Measurements from ENCODE around the gene AKAP12. TPM values are rescaled to one million over a fixed set of nuclear protein-coding genes. Genes with fewer than 3 reads are reported as not detected.

The AKAP12 gene
- total and polyA plus RNA-seq, 5 donors = 14.0 to 48.6 (median 27.5) TPM

GRCh38 chr6:151293688-151294016 lies 53.9 kb downstream of the AKAP12 start:
- no peak for ATAC-seq
- Histone ChIP-seq H3K27me3 (ENCODE audit: control insufficient read depth, insufficient read depth) (no peaks in the 10 kb centered on the region), H3K4me3 (ENCODE audit: low read length) (no peak overlapping the region), H3K27ac (ENCODE audit: low read length) (no peak overlapping the region), H3K9me3 (ENCODE audit: control insufficient read depth, low read length) (no peaks in the 10 kb centered on the region), H3K4me1 (ENCODE audit: control insufficient read depth, insufficient read depth, low read length) (peaks cover 3% of the 10 kb centered on the region)
- 89% methylated on average over 3 of the region's 3 CpGs for WGBS
- no peak for DNase-seq
- intact Hi-C loops (cut with DNase I) = no loop called here

- DNase-seq (no peak), ATAC-seq (no peak)
- no peak overlapping the region for H3K4me3 ChIP-seq (ENCODE audit: low read length)
- H3K27ac ChIP-seq (ENCODE audit: low read length) = no peak overlapping the region
- H3K9me3 ChIP-seq (ENCODE audit: control insufficient read depth, low read length) = no peaks in the 10 kb centered on the region
- peaks cover 3% of the 10 kb centered on the region for H3K4me1 ChIP-seq (ENCODE audit: control insufficient read depth, insufficient read depth, low read length)
- intact Hi-C loops (cut with DNase I) = no loop called here
- H3K27me3 ChIP-seq (ENCODE audit: control insufficient read depth, insufficient read depth) = no peaks in the 10 kb centered on the region
- WGBS = 85% methylated on average over 6 of the region's 6 CpGs
Measured at GRCh38 chr6:151294561-151295101, 54.9 kb downstream of the AKAP12 start.

DNA sequence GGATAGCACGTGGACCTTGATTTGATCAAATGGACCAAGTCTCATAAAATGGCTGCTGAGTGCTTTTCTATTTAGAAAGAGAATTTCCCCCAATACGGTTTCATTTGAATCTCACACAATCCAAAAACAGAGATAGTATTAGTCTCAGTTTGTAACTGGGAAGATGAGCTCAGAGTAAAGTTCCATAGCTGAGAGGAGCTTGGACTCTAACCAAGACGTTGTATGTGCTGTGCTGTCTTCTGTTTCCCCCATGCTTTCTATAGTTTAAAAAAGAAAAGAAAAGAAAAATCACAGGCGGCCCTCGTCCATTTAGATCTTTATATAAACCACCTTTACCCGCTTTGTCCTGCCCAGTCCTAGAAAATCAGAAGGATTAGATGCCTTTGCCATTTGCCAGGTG lies 58.1 kb downstream of the AKAP12 start:
- H3K9me3 ChIP-seq (ENCODE audit: control insufficient read depth, low read length) = no peaks in the 10 kb centered on the region
- ATAC-seq (no peak), DNase-seq (no peak)
- intact Hi-C loops (cut with DNase I) = no loop called here
- WGBS = 80% methylated on average over 6 of the region's 6 CpGs
- no peaks in the 10 kb centered on the region for H3K4me1 ChIP-seq (ENCODE audit: control insufficient read depth, insufficient read depth, low read length)
- no peaks in the 10 kb centered on the region for H3K27me3 ChIP-seq (ENCODE audit: control insufficient read depth, insufficient read depth)
- H3K4me3 ChIP-seq (ENCODE audit: low read length) = no peak overlapping the region
- no peak overlapping the region for H3K27ac ChIP-seq (ENCODE audit: low read length)

GRCh38 chr6:151299011-151299410 lies 59.2 kb downstream of the AKAP12 start:
- ATAC-seq (no peak), DNase-seq (no peak)
- Histone ChIP-seq H3K9me3 (ENCODE audit: control insufficient read depth, low read length) (no peaks in the 10 kb centered on the region), H3K27ac (ENCODE audit: low read length) (no peak overlapping the region), H3K4me3 (ENCODE audit: low read length) (no peak overlapping the region), H3K27me3 (ENCODE audit: control insufficient read depth, insufficient read depth) (no peaks in the 10 kb centered on the region), H3K4me1 (ENCODE audit: control insufficient read depth, insufficient read depth, low read length) (no peaks in the 10 kb centered on the region)
- WGBS = 79% methylated on average over 4 of the region's 4 CpGs
- intact Hi-C loops (cut with DNase I) = no loop called here

DNA sequence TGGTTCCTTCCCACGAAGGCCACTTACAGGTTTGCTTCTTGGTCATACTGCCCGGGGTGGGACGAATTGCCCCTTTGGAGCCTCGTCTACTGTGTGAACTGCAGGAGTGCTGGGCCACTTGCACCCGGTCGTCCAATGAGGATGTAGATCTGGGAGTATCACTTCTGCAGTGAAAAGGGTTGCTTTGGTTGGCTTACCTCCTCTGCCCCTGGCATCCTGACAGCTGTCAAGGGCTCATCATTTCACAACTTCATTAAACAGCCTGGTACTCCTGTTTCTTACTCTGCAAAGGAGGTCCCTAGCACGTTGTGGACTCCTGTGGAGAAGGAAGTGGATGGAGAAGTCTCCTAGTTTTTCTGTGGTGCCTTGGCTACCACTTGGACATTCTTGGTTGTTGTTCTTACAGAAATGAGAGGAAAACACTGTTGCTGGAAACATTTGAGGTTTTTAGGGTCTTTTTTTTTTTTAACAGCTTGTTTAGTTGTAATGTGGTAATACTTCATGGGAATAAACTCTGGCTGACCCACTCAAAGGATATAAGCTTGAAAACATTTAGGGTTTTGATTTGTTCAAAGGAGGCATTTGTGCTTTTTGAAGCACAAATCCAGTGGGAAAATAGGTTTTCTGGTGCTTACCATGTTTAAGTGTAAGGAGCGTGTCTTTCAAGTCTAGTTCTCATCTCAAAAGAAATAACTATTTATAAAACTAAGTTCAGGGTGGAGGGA lies 60.7 kb downstream of the AKAP12 start:
- no peak for DNase-seq
- WGBS = 64% methylated on average over 8 of the region's 8 CpGs
- H3K4me1 ChIP-seq (ENCODE audit: control insufficient read depth, insufficient read depth, low read length) = no peaks in the 10 kb centered on the region
- no peaks in the 10 kb centered on the region for H3K9me3 ChIP-seq (ENCODE audit: control insufficient read depth, low read length)
- intact Hi-C loops (cut with DNase I) = no loop called here
- no peak for ATAC-seq
- no peak overlapping the region for H3K4me3 ChIP-seq (ENCODE audit: low read length)
- no peaks in the 10 kb centered on the region for H3K27me3 ChIP-seq (ENCODE audit: control insufficient read depth, insufficient read depth)
- H3K27ac ChIP-seq (ENCODE audit: low read length) = no peak overlapping the region

DNA sequence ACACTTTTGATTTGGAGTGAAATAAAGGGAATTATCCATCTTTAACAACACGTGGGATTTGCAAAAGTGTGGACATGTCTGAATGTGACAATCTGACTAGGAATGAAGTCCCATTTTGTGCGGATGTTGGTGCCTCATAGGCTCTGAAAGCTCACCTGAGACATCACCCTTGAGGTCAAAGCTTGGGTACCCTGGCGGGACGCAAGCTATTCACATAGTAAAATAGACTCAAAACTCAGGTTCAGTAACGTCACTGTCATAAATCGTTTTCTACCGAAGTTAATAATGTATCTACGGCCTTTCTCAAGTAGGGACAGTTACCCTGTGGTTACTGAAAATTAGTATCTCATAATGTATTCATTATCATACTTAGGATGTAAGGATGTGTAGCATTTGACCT lies 61.8 kb downstream of the AKAP12 start:
- ATAC-seq (no peak), DNase-seq (no peak)
- WGBS = 88% methylated on average over 8 of the region's 8 CpGs
- H3K4me1 ChIP-seq (ENCODE audit: control insufficient read depth, insufficient read depth, low read length) = no peaks in the 10 kb centered on the region
- no peaks in the 10 kb centered on the region for H3K9me3 ChIP-seq (ENCODE audit: control insufficient read depth, low read length)
- intact Hi-C loops (cut with DNase I) = no loop called here
- no peak overlapping the region for H3K27ac ChIP-seq (ENCODE audit: low read length)
- no peaks in the 10 kb centered on the region for H3K27me3 ChIP-seq (ENCODE audit: control insufficient read depth, insufficient read depth)
- no peak overlapping the region for H3K4me3 ChIP-seq (ENCODE audit: low read length)

DNA sequence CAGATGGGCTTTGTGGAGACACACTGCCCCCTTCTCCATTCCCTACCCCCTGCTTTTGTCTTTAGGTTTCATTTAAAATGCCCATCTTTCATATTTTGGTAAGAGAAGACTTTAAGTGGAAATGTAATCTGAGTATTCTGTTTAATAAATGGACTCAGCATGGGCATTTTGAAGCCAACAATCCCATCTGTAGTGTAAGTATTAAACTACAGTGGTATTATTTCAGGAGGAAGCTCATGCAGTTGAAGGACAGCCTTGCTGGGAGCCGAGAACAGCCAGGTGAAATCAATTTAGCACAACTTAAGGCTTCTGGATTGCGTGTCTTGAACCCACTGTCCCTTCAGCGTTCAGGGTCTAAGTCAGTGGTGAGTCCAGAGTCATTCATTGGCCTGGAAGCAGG lies 63.5 kb downstream of the AKAP12 start:
- H3K4me1 ChIP-seq (ENCODE audit: control insufficient read depth, insufficient read depth, low read length) = no peaks in the 10 kb centered on the region
- intact Hi-C loops (cut with DNase I) = no loop called here
- ATAC-seq = no peak

DNA sequence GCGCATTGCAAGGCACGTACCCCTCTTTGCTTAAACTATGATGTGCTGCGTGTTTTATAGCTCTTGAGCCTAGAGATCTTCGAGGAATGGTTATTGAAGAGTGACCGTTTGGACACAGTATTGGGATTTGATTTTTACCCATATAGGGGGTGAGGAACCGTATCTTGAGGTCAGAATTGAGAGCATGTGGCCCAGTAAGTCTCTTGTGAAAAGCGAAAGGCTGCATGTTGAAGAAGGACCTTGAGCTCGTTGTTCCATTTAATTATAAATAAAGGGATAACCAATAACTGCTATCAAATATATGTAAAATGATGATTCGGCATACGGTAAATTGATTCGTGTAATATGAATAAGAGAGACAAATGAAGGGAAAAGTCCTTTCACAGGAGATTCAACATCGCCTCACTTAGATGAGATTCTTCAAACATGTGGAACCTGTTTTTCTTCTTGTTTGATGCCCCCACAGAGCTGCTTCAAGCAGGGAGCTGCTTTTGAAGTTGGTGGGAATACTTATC lies 66.6 kb downstream of the AKAP12 start:
- Histone ChIP-seq H3K9me3 (ENCODE audit: control insufficient read depth, low read length) (no peaks in the 10 kb centered on the region), H3K4me1 (ENCODE audit: control insufficient read depth, insufficient read depth, low read length) (no peaks in the 10 kb centered on the region), H3K27ac (ENCODE audit: low read length) (no peak overlapping the region), H3K27me3 (ENCODE audit: control insufficient read depth, insufficient read depth) (no peaks in the 10 kb centered on the region), H3K4me3 (ENCODE audit: low read length) (no peak overlapping the region)
- intact Hi-C loops (cut with DNase I) = no loop called here
- ATAC-seq = no peak
- 88% methylated on average over 12 of the region's 12 CpGs for WGBS
- no peak for DNase-seq

More for the DNA sequence above, 63.5 kb downstream of the AKAP12 start:
- no peak overlapping the region for H3K27ac ChIP-seq (ENCODE audit: low read length)
- DNase-seq = no peak
- 96% methylated on average over 3 of the region's 3 CpGs for WGBS
- H3K9me3 ChIP-seq (ENCODE audit: control insufficient read depth, low read length) = no peaks in the 10 kb centered on the region
- no peaks in the 10 kb centered on the region for H3K27me3 ChIP-seq (ENCODE audit: control insufficient read depth, insufficient read depth)
- no peak overlapping the region for H3K4me3 ChIP-seq (ENCODE audit: low read length)

DNA sequence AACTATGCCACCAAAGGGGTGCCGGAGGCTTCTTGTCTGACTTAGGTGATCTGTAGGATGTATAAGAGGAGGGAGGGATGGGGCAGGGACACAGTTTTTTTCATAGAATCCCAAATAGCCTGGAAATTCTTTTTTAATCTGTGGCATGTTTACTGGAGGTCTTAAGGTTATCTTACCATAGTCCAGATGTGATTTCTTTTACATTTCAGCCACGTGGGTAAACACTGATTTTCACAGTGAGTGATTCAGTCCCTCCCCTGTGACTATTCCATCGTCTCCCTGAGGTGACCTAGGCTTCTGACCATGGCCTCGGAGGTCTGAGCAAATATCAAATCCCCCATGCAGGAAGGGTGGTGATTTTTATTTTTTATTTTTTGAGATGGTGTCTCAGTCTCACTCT lies 67.7 kb downstream of the AKAP12 start:
- no peaks in the 10 kb centered on the region for H3K9me3 ChIP-seq (ENCODE audit: control insufficient read depth, low read length)
- 59% methylated on average over 4 of the region's 4 CpGs for WGBS
- no peak overlapping the region for H3K4me3 ChIP-seq (ENCODE audit: low read length)
- ATAC-seq (no peak), DNase-seq (no peak)
- no peaks in the 10 kb centered on the region for H3K27me3 ChIP-seq (ENCODE audit: control insufficient read depth, insufficient read depth)
- H3K27ac ChIP-seq (ENCODE audit: low read length) = no peak overlapping the region
- intact Hi-C loops (cut with DNase I) = no loop called here
- no peaks in the 10 kb centered on the region for H3K4me1 ChIP-seq (ENCODE audit: control insufficient read depth, insufficient read depth, low read length)

GRCh38 chr6:151309619-151310018 lies 69.9 kb downstream of the AKAP12 start:
- whole genome bisulfite sequencing = 94% methylated on average over 4 of the region's 4 CpGs
- H3K27me3 ChIP-seq (ENCODE audit: control insufficient read depth, insufficient read depth) = no peaks in the 10 kb centered on the region
- no peak overlapping the region for H3K4me3 ChIP-seq (ENCODE audit: low read length)
- H3K4me1 ChIP-seq (ENCODE audit: control insufficient read depth, insufficient read depth, low read length) = no peaks in the 10 kb centered on the region
- no peak for DNase-seq
- no peak overlapping the region for H3K27ac ChIP-seq (ENCODE audit: low read length)
- intact Hi-C loops (cut with DNase I) = no loop called here
- ATAC-seq = no peak
- H3K9me3 ChIP-seq (ENCODE audit: control insufficient read depth, low read length) = no peaks in the 10 kb centered on the region

DNA sequence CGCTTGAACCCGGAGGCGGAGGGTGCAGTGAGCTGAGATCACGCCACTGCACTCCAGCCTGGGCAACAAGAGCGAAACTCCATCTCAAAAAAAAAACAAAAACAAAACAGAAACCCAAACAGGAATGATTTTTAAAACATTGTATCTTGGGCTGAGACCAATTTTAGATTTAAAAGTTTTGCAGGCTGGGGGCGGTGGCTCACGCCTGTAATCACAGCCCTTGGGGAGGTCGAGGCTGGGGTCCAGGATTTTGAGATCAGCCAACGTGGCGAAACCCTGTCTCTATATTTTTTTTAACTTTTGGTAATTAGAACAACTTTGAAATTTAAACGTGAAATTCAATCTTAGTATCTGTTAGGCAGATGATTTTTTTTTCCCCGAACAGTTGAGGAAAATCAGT lies 70.5 kb downstream of the AKAP12 start:
- ATAC-seq (no peak), DNase-seq (peak in 1 of 3 donors; percentile 68)
- H3K27me3 ChIP-seq (ENCODE audit: control insufficient read depth, insufficient read depth) = no peaks in the 10 kb centered on the region
- H3K4me3 ChIP-seq (ENCODE audit: low read length) = no peak overlapping the region
- intact Hi-C loops (cut with DNase I) = no loop called here
- H3K27ac ChIP-seq (ENCODE audit: low read length) = no peak overlapping the region
- 68% methylated on average over 12 of the region's 12 CpGs for WGBS
- H3K4me1 ChIP-seq (ENCODE audit: control insufficient read depth, insufficient read depth, low read length) = no peaks in the 10 kb centered on the region
- H3K9me3 ChIP-seq (ENCODE audit: control insufficient read depth, low read length) = no peaks in the 10 kb centered on the region
